HG02610 (cell line): ENCODE results near the gene ARG1.
A peak's percentile ranks its signal among the peaks of the same experiment; 100 is the strongest.

Source experiments
- ATAC-seq: cut with Tn5 transposase; IDR thresholded peaks from one replicate; pipeline ENCODE4 v1.9.1; 2021; ENCODE audit warnings: mild to moderate bottlenecking, moderate library complexity; ENCODE audit not compliant: unreplicated experiment

The ARG1 gene

GRCh38 chr6:131581523-131581922 is 8.5 kb downstream of the ARG1 start:
- no peak for ATAC-seq

GRCh38 chr6:131586543-131586942 is 13.5 kb downstream of the ARG1 start:
- no peak for ATAC-seq

- ATAC-seq: no peak
Observed at GRCh38 chr6:131587909-131588308, 14.9 kb downstream of the ARG1 start.

GRCh38 chr6:131588643-131589042 is 15.6 kb downstream of the ARG1 start:
- no peak for ATAC-seq

GRCh38 chr6:131592935-131593334 is 19.9 kb downstream of the ARG1 start:
- no peak for ATAC-seq

- ATAC-seq: no peak
Observed at GRCh38 chr6:131594074-131594473, 21.0 kb downstream of the ARG1 start.

- no peak for ATAC-seq
Observed at GRCh38 chr6:131597446-131597845, 24.4 kb downstream of the ARG1 start.

- no peak for ATAC-seq
Observed at GRCh38 chr6:131600716-131601115, 27.7 kb downstream of the ARG1 start.

- ATAC-seq: no peak
Observed at GRCh38 chr6:131602781-131603312, 29.8 kb downstream of the ARG1 start.

- no peak for ATAC-seq
Observed at GRCh38 chr6:131613296-131613925, 40.4 kb downstream of the ARG1 start.

- no peak for ATAC-seq
Observed at GRCh38 chr6:131615275-131615674, 42.2 kb downstream of the ARG1 start.

GRCh38 chr6:131627724-131628682 is 55.0 kb downstream of the ARG1 start, which contains the start of gene MED23:
Gene MED23, minus strand, starts transcription at chr6:131628242. Its CDS starts 193 bp downstream, at chr6:131628049.
- ATAC-seq: peak; percentile 95

GRCh38 chr6:131628726-131629125 is 55.7 kb downstream of the ARG1 start:
- no peak for ATAC-seq

GRCh38 chr6:131629651-131630050 is 56.6 kb downstream of the ARG1 start:
- ATAC-seq: no peak

GRCh38 chr6:131631625-131632289 is 58.7 kb downstream of the ARG1 start:
- ATAC-seq: no peak
